NCI-H2107 treated with DMSO at 0.1 percent for 48 hours (cell line): ENCODE data around the gene LLGL2.
A peak's percentile ranks its signal among the peaks of the same experiment; 100 is the strongest.
"Not testable (repeated sequence)": the region's sequence is repeated elsewhere in the genome, so short reads cannot be mapped to it uniquely, and the experiment has no call there.

Source experiments
- DNase-seq: peaks from one replicate; lab custom pipeline; 2025; ENCODE audit not compliant: unreplicated experiment; lab: John Stamatoyannopoulos, UW

LLGL2 gene

DNA sequence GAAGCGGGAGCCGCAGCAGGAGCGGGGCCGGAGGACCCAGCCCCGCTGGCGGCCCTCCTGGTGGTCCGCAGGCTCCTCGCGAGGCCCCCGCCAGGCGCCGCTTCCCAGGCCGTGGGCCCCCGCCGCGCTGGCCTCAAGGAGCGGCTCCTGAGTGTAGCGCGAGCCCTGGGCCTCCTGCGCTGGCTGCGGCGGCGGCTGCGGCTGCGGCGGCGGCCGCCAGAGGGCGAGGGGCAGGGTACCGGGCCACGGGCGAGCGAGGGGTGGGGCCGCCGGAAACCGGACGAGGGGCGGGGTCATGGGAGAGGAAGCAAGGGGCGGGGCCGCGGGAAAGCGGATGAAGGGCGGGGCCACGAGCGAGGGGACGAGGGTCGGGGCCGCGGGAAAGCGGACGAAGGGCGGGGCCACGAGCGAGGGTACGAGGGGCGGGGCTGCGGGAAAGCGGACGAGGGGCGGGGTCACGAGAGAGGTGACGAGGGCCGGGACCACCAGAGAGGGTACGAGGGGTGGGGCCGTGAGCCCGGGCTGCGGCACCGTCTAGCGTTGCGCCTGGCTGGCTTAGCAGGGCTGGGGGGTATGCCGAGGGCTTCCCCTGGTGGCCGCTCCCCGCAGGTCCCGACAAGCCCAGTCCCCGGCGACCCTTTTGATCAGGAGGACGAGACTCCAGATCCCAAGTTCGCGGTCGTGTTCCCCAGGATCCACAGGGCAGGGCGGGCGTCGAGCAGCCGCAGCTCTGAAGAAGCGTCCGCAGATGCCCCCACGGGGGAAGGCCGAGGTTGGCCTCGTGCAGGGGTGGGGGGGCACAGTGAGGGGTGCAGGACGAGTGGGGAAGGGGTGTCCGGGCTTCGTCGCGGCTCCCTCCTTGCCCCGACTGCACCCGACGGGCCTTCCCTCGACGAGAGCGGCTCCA, 63.8 kb downstream of the LLGL2 start:
- DNase-seq = peak; percentile 77

DNA sequence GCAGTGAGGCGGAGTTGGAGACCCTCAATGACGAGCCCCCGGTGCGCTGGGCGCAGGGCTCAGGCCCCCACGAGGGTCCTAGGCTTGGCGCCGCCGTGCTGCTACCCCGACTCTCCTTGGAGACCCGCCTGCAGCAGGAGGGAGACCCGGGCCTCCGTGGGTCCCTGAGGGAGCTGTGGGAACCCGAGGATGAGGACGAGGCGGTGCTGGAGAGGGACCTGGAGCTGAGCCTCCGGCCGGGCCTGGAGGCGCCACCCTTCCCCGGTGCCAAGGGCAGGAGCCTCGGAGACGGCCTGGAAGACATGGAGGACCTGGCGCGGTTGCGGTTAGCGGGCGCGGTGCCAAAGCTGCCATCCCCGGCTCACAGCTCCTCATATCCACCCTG, 64.4 kb downstream of the LLGL2 start:
- DNase-seq = no peak

DNA sequence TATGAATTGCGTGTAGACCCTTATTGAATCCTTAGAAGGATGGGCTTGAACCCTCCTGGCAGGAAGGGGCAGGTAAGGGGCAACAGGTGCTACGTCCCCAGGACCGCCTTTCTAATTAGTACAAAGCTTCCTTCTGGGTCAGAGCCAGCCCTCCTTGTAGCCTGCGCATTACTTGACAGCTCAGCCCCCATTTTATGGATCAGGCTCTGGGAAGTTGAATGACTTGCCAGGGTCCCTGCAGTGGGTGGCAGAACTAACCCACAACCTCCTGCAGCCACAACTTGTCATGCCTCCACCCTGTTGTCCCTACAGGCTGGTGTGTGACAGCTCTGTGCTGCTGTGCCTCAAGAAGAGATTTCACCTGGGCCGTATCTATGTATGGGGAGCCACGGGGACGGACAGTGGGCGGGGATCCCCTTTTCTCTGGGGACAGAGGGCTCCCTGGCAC, 64.8 kb downstream of the LLGL2 start:
- DNase-seq = no peak

DNA sequence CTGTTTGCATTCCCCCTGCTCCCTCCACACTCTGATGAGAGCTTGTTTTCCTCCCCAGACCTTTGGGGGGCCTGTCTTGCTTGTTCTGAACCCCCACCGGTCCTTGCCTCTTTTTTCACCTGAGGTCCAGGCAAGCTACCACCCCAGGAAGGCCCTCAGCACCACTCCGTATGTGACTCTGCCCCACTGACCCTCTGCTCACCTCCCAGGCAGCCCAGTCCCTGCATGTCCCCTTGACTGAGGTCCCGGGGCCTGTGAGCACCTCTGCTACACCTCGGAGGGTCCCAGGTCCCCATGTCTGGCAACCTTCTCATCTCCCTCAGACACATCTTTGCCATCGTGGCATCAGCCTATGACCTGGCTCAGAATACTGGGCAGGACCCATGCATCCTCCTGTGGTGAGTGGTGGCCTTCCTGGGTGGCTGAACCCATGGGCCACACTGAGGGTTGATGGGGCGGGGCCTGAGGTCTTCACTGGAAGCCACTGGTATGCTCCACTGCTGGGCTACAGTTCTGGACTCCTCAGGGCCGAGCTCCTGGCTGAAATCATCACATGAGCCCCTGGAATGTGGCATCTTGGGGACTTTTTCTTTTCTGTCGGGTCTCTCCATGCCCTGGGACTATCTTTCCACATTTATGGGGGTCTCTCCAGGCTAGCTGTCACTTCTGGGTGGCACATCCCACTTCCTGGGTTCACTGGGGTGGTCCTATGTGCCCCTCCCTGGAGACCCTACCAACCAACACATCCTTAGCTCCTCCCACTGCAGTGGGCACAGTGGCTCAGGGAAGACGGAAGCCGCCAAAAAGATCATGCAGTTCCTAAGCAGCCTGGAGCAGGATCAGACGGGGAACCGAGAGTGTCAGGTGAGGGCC, 65.6 kb downstream of the LLGL2 start:
- DNase-seq = no peak

DNA sequence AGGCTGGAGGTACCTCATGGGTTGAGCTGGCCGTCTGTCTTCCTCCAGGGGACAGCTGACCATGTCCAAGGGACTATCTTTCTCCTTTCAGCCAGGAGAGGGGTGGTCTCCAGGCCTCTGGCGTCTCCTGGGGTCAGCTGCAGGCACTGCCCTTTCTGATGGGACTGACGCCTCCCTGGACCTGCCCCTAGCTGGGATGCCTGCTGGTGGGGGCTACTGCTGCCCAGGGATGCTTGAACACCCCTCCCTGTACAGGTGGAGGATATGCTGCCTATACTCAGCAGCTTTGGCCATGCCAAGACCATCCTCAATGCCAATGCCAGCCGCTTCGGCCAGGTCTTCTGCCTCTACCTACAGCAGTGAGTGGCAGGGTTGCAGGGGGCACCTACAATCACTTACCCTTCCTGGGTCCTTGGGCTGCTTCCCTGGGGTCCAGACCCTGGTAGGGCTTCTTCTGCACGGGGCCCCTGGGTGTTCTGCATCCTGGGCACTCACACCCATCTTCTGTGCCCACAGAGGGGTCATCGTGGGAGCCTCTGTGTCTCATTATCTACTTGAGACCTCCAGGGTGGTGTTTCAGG, 66.3 kb downstream of the LLGL2 start:
- no peak for DNase-seq

DNA sequence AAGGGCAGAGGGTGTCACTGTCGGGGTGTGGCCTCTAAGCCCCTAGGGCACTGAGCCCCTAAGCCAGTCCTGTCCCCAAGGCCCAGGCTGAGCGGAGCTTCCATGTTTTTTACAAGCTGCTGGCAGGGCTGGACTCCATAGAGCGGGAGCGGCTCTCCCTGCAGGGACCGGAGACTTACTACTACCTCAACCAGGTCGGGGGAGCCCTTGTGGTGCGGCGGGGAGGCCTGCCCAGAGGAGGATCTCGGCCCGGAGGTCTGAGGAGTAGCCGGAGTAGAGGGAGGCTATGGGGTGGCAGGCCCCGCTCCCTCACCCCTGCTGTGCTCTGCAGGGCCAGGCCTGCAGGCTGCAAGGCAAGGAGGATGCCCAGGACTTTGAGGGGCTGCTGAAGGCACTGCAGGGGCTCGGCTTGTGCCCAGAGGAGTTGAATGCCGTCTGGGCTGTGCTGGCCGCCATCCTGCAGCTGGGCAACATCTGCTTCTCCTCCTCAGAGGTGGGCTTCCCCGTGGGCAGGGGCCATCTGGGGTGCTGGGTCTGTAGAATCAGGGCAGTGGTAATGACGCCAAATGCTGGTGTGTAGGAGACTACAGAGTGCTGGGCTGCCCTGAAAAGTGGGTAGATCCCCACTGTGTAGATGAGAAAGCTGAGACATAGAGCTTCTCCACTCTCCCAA, 67.0 kb downstream of the LLGL2 start:
- no peak for DNase-seq

DNA sequence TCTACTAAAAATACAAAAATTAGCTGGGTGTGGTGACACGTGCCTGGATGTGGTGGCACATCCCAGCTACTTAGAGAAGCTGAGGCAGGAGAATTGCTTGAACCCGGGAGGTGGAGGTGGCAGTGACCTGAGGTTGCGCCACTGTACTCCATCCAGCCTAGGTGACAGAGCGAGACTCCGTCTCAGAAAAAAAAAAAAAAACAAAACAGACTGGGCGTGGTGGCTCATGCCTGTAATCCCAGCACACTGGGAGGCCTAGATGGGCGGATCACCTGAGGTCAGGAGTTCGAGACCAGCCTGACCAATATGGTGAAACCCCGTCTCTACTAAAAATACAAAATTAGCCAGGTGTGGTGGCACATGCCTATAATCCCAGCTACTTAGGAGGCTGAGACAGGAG, 67.9 kb downstream of the LLGL2 start:
- DNase-seq = not testable (repeated sequence)

DNA sequence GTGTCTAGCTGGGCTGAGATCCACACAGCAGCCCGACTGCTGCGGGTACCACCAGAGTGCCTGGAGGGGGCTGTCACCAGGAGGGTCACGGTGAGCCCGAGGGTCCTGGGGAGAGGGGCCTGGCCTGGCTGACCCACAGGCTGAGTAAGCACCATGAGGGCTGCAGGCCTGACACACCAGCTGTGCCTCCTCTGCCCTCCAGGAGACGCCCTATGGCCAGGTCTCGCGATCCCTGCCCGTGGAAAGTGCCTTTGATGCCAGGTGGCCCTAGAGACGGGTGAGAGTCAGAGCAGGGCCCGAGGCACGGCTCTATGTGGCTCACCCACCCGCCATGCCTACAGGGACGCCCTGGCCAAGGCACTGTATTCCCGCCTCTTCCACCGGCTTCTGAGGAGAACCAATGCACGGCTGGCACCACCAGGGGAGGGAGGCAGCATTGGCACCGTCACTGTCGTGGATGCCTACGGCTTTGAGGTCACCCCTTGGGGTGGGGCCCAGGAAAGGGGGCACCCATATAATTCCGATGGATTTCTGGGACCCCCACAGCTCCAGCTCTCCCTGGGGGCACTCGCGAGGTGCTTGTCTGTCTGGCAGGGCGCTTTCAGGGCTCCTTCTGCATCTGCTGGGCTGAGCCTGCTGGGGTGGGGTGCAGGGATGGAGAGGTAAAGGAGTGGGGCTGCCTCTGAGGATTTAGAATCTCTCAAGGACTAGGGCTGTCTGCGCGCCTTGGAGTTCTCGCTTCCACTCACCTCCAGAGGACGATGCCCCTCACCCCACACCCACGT, 69.2 kb downstream of the LLGL2 start:
- DNase-seq = no peak

DNA sequence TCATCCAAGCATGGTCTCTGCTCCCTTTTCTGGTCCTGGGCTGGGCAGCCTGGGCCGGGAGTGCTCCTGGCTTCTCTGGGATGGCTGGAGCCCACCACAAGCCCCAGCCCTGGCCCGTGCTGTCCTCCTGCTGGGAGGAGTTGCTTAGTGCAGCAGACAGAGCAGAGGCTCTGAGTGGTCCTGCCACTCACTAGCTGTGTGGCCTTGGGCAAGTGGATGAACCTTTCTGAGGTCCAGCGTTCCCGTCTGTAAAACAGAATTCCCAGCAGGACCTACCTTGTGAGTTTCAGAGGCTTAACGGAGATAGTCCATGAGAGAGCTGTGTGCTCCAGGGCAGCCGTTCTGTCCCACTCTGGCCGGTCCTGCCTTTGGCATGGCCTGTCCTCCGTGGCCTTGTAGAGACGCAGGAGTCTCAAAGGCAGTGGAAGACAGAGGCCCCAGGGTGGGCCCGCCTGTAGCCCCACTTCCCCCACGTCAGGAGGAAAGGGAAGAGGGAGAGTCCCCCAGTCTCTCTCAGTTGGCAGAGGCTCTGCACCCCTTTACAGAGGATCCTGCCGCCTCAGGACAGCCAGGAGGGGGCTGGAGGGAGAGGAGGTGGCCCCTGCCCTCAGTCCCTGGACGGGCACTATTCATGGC, 69.9 kb downstream of the LLGL2 start:
- DNase-seq = no peak

DNA sequence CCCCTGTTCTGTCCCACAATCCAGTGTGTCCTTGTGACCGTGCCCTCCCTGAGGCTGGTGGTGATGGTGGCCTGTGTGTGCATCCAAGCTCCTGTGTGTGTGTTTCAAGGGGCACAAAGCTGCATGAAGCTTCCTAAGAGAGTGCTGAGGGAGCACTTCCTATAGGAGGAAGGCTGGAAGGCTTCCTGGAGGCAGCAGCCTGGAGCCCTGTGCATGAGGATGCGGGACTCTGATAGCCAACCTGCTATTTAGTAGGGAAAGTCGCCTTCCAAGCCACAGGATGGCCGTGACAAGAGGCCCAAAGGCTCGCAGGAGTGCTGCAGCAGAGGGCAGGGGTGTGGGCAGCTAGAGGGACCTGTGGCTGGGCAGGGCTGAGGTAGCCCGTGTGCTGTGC, 70.4 kb downstream of the LLGL2 start:
- DNase-seq = no peak

DNA sequence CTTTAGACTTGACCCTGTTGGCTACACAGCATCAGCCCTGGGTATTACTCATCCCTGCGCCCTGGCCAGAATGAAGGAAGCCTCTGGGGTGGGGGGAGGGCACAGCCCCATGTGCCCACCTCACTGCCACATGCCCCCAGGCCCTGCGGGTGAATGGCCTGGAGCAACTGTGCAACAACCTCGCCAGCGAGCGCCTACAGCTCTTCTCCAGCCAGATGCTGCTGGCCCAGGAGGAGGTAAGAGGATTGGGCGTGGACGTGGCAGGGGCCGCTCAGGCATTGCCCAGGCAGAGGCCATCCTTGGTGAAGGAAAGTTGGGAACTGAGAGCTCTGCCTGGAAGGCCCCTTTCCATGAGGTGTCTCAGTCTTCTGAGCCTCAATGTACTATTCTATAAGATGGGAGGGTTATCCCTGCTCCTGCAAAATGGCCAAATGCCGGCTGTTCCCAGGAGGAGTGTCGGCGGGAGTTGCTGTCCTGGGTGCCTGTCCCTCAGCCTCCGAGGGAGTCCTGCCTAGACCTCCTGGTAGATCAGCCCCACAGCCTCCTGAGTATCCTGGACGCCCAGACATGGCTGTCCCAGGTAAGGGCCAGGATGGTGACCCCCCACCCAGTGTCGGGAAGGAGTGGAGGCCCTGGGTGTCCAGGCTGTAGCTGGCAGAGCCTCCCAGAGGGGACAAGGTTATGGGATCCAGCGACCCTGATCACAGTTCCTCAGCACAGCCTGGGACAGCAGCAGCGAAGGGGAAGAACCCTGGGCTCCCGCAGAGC, 71.0 kb downstream of the LLGL2 start:
- no peak for DNase-seq

DNA sequence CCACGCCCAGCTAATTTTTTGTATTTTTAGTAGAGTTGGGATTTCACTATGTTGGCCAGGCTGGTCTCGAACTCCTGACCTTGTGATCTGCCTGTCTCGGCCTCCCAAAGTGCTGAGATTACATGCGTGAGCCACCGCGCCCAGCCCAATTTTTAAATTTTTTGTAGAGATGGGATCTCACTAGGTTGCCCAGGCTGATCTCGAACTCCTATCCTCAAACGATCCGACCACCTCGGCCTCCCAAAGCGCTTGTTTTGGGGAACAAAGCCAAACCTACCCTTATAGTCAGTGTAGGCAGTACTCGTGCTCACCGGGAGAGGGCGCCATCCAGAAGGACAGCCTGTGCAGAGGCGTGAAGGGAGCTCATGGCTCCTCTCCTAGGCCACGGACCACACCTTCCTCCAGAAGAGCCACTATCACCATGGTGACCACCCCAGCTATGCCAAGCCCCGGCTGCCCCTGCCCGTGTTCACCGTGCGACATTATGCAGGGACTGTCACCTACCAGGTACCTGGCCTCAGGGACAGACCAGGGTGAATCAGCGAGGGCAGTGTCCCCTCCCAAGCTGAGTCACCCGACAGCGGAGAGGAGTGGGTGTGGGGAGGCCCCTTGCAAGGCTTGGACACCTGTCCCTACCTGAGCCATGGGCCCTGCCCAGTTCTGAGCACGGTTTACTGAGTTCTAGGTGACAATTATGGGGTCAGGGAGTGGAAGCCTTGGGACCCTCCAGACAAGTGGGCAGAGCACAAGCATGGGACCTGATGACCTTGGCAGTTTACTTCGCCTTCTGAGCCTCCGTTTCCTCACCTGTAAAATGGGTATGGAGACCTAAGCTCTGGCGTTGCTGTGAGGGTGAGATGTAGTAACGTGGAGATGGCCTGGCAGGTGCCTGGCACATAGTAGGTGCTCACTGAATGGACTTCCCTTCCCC, 75.8 kb downstream of the LLGL2 start:
- no peak for DNase-seq

DNA sequence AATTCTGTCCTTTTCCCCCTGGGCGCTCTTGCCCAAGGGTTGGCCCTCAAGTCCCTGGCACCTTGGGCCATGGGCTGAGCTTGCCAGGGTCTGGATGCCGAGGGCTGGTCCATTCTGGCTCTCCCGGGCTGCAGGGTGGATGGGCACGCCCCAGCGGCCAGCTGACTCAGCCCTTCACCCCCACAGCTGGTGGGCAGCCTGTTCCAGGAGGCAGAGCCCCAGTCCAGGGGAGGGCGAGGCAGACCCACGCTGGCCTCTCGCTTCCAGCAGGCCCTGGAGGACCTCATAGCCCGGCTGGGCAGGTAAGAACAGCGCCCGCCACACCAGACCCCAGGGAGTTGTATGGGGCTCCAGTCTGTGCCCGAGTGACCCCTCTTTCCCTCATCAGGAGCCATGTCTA, 77.1 kb downstream of the LLGL2 start:
- no peak for DNase-seq

DNA sequence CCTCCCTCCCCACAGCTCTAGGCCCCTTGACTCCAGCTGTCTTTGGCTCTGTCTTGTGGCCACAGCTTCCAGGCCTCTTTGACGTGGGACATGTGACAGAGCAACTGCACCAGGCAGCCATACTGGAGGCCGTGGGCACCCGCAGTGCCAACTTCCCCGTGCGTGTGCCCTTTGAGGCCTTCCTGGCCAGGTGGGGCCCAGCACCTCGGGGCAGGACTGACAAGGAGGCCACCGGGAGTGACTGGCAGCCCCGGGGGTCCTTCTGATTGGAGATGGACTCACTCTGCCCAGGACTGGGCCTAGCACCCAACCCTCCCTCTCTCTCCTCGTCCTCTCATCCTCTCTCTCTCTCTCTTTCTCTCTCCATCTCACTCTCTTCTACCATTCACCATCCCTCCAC, 77.6 kb downstream of the LLGL2 start:
- no peak for DNase-seq

DNA sequence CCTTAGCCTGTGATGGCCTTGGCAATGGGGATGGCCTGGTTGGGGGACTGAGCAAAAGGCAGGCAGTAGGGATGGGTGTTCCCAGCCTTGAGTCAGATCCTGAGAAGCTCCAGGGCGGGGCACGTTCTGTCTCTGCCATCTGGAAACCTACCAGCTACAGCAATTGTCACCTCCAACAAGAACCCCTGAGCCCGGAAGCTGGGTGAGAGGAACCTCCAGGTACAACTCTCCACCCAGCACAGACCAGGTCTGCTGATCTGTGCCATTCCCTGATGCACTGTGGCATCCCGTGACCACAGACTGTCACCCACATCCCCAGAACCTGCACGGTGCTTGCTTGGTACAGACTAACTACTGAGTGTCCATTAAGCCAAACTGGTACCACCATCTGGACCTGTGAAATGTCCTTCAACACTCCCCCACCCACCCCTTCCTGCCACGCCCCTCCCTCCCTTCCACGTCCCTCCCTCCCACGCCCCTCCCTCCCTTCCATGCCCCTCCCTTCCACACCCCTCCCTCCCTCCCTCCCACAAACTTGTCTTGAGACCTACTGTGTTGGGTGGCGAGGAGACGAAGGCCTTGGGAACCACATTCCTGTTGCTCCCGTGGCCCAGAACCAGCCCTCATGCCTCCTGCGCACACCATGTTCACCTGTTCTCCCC, 78.7 kb downstream of the LLGL2 start:
- no peak for DNase-seq

DNA sequence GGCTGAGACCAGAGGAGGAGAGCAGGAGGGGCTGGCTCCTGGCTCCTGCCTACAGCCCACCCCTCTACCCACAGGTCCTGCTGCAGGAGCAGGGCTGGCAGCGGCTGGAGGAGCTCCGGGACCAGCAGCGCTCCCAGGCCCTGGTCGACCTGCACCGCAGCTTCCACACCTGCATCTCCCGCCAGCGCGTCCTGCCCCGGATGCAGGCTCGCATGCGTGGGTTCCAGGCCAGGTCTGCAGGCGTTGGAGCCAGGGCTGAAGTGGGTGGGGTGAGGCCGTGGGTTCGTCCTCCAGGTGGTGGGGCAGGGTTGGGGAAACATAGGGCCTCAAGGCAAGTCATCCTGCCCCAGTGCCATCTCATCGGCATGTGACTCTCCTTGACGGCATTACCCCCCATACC, 80.3 kb downstream of the LLGL2 start:
- no peak for DNase-seq

DNA sequence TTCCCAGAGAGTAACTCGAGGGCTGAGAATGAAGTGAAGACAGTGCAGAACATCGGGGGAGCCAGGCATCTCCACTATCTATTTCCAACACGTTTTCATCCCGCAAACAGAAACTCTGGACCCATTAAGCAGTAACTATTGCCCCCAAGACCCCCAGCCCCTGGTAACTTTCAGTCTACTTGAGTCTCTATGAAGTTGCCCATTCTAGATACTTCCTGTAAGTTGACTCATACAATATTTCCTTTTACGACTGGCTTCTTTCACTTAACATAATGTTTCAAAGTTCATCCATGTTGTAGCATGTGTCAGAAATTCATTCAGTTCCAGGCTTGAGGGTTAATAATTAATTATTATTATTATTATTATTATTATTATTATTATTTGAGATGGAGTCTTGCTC, 81.6 kb downstream of the LLGL2 start:
- no peak for DNase-seq
